H1 (cell line): Measurements from ENCODE around the gene KCNE3. TPM values are rescaled to one million over a fixed set of nuclear protein-coding genes. Genes with fewer than 3 reads are reported as not detected.
A peak's percentile ranks its signal among the peaks of the same experiment; 100 is the strongest.

Experiments
- CTCF ChIA-PET: fragments of 300-600 bp; sonication (Branson Sonifier 250); formaldehyde crosslinking; loops from one replicate; lab custom pipeline; 2021; ENCODE audit not compliant: partially characterized antibody; lab: Charles Lee
- POLR2A ChIA-PET: fragments of 300-600 bp; sonication (Branson Sonifier 250); formaldehyde crosslinking; loops from one replicate; lab custom pipeline; 2021; ENCODE audit warnings: inconsistent platforms; ENCODE audit not compliant: partially characterized antibody; lab: Charles Lee
- DNase-seq, 2 experiments: peaks; one replicate each; pipeline versions ENCODE4 v3.0.0 to v3.0.0-alpha.2; 2010 to 2022; ENCODE audit warnings: low spot score in 2 of 2, low read depth in 1 of 2, mixed read lengths in 1 of 2
- FAIRE-seq: peaks from 2 replicates; lab custom pipeline; 2011; peaks lifted over from hg19 to GRCh38; lab: Jason Lieb, UNC
- H2AFZ ChIP-seq: 2 replicates; pipeline ENCODE4 v1.8.1; 2012; ENCODE audit warnings: low read length, inconsistent platforms
- H2AK5ac ChIP-seq: 2 replicates; pipeline ENCODE4 v1.6.1; 2013; ENCODE audit warnings: low read depth, low read length
- H2BK120ac ChIP-seq: replicated peaks from 2 replicates; pipeline ENCODE3; 2013; ENCODE audit warnings: low read depth, low read length, inconsistent platforms
- H2BK12ac ChIP-seq: 2 replicates; pipeline ENCODE4 v1.6.1; 2013; ENCODE audit warnings: low read depth, low read length
- H2BK15ac ChIP-seq: 2 replicates; pipeline ENCODE4 v1.6.1; 2013; ENCODE audit warnings: low read length
- H2BK20ac ChIP-seq: 2 replicates; pipeline ENCODE4 v1.6.1; 2013; ENCODE audit warnings: low read length
- H2BK5ac ChIP-seq: 2 replicates; pipeline ENCODE4 v1.6.1; 2013; ENCODE audit warnings: low read depth, low read length
- H3K14ac ChIP-seq: 2 replicates; pipeline ENCODE4 v1.6.1; 2013; ENCODE audit warnings: inconsistent platforms; ENCODE audit not compliant: insufficient read length
- H3K18ac ChIP-seq: 2 replicates; pipeline ENCODE4 v1.6.1; 2013; ENCODE audit warnings: low read length; ENCODE audit errors: extremely low read depth
- H3K23ac ChIP-seq: 2 replicates; pipeline ENCODE4 v1.6.1; 2013; ENCODE audit warnings: inconsistent platforms; ENCODE audit not compliant: insufficient read length
- H3K23me2 ChIP-seq: 2 replicates; pipeline ENCODE4 v1.6.1; 2013; ENCODE audit warnings: low read depth, low read length
- H3K27ac ChIP-seq: 2 replicates; pipeline ENCODE4 v1.6.1; 2011; ENCODE audit warnings: low read depth, low read length, inconsistent platforms
- H3K27me3 ChIP-seq, 4 experiments: replicated peaks in 1 of 4; 1 replicate in 1 of 4; 2 replicates in 3 of 4; pipeline versions ENCODE4 v1.6.1 to v1.8.1; 2011 to 2013; ENCODE audit warnings: low read length in 3 of 4, mild to moderate bottlenecking in 3 of 4, inconsistent platforms in 2 of 4, mixed read lengths in 2 of 4, moderate library complexity in 1 of 4; ENCODE audit not compliant: control insufficient read depth in 3 of 4, insufficient read depth in 3 of 4; ENCODE audit errors: extremely low read depth in 1 of 4
- H3K36me3 ChIP-seq, 4 experiments: 2 replicates each; pipeline versions ENCODE4 v1.6.1 to v1.8.1; 2011 to 2013; ENCODE audit warnings: mild to moderate bottlenecking in 4 of 4, low read length in 3 of 4, moderate library complexity in 2 of 4, control low read depth in 1 of 4, inconsistent platforms in 1 of 4; ENCODE audit not compliant: insufficient read depth in 4 of 4, control insufficient read depth in 2 of 4
- H3K4ac ChIP-seq: replicated peaks from 2 replicates; pipeline ENCODE3; 2013; ENCODE audit warnings: low read length, low read depth, mixed read lengths, inconsistent platforms; ENCODE audit not compliant: insufficient read length
- H3K4me1 ChIP-seq, 4 experiments: replicated peaks in 1 of 4; 1 replicate in 1 of 4; 2 replicates in 3 of 4; pipeline versions ENCODE4 v1.6.1 to v1.8.1; 2011 to 2013; ENCODE audit warnings: low read length in 3 of 4, inconsistent platforms in 2 of 4, mixed read lengths in 1 of 4; ENCODE audit not compliant: insufficient read depth in 4 of 4, control insufficient read depth in 3 of 4
- H3K4me2 ChIP-seq, 2 experiments: 2 replicates each; pipeline versions ENCODE4 v1.6.1 to v1.8.1; 2011 to 2013; ENCODE audit warnings: low read depth in 2 of 2, low read length in 2 of 2, control low read depth in 1 of 2, inconsistent platforms in 1 of 2, mild to moderate bottlenecking in 1 of 2; ENCODE audit not compliant: insufficient read depth in 1 of 2
- H3K4me3 ChIP-seq, 4 experiments: fragments of 200-600, 300-600 bp in 1 of 4; sonication (generic), shearing (Covaris generic), sonication (Bioruptor Twin) in 1 of 4; 2 replicates each; pipeline versions ENCODE4 v1.5.1 to v1.8.1; 2011 to 2016; ENCODE audit warnings: low read length in 4 of 4, low read depth in 3 of 4, control low read depth in 2 of 4, inconsistent platforms in 2 of 4, mild to moderate bottlenecking in 2 of 4, mixed read lengths in 1 of 4, moderate library complexity in 1 of 4; ENCODE audit not compliant: insufficient read depth in 2 of 4; ENCODE audit errors: extremely low read depth in 1 of 4
- H3K56ac ChIP-seq: replicated peaks from 2 replicates; pipeline ENCODE3; 2013; ENCODE audit warnings: low read depth, mild to moderate bottlenecking, mixed read lengths, low read length, inconsistent platforms; ENCODE audit not compliant: insufficient read length
- H3K79me1 ChIP-seq: 2 replicates; pipeline ENCODE4 v1.6.1; 2013; ENCODE audit warnings: low read depth, low read length, control low read depth
- H3K79me2 ChIP-seq, 2 experiments: 2 replicates each; pipeline versions ENCODE4 v1.6.1 to v1.8.1; 2012 to 2013; ENCODE audit warnings: low read length in 2 of 2, mild to moderate bottlenecking in 2 of 2, inconsistent platforms in 1 of 2; ENCODE audit not compliant: insufficient read depth in 2 of 2, control insufficient read depth in 1 of 2
- H3K9ac ChIP-seq, 4 experiments: replicated peaks in 1 of 4; 1 replicate in 1 of 4; 2 replicates in 3 of 4; pipeline versions ENCODE4 v1.6.1 to v1.8.1; 2011 to 2013; ENCODE audit warnings: low read depth in 3 of 4, low read length in 3 of 4, control low read depth in 2 of 4, mild to moderate bottlenecking in 2 of 4, moderate library complexity in 2 of 4, inconsistent platforms in 1 of 4; ENCODE audit errors: extremely low read depth in 1 of 4
- H3K9me3 ChIP-seq, 2 experiments: 2 replicates each; pipeline versions ENCODE4 v1.6.1 to v1.8.1; 2012 to 2013; ENCODE audit warnings: mild to moderate bottlenecking in 2 of 2, moderate library complexity in 2 of 2, control low read depth in 1 of 2, inconsistent platforms in 1 of 2, low read depth in 1 of 2, low read length in 1 of 2, mixed read lengths in 1 of 2; ENCODE audit not compliant: insufficient read depth in 2 of 2
- H4K20me1 ChIP-seq, 2 experiments: replicated peaks in 1 of 2; 2 replicates each; pipeline versions ENCODE3 to v1.8.1; 2011 to 2013; ENCODE audit warnings: inconsistent platforms in 2 of 2, low read length in 2 of 2, mild to moderate bottlenecking in 1 of 2; ENCODE audit not compliant: insufficient read depth in 2 of 2, control insufficient read depth in 1 of 2
- H4K5ac ChIP-seq: 2 replicates; pipeline ENCODE4 v1.6.1; 2013; ENCODE audit warnings: low read length, low read depth, mixed read lengths, inconsistent platforms; ENCODE audit not compliant: insufficient read length
- H4K8ac ChIP-seq: 2 replicates; pipeline ENCODE4 v1.8.0; 2013; ENCODE audit warnings: mild to moderate bottlenecking, moderate library complexity, low read length, inconsistent platforms; ENCODE audit not compliant: insufficient read depth; ENCODE audit errors: extremely low read depth
- H4K91ac ChIP-seq: replicated peaks from 2 replicates; pipeline ENCODE3; 2013; ENCODE audit warnings: low read length, mixed read lengths, inconsistent platforms; ENCODE audit not compliant: insufficient read length
- EZH2 ChIP-seq: fragments of 200-600 bp; sonication (generic); IDR thresholded peaks from 2 replicates; pipeline ENCODE4 v1.7.1; 2012; ENCODE audit warnings: low read depth, mild to moderate bottlenecking, moderate library complexity, low read length, inconsistent platforms; ENCODE audit not compliant: severe bottlenecking
- POLR2A ChIP-seq, 2 experiments: IDR thresholded peaks; 1 replicate in 1 of 2; 2 replicates in 1 of 2; pipeline ENCODE4 v1.6.1; 2011; ENCODE audit warnings: low read depth in 2 of 2, low read length in 2 of 2, mild to moderate bottlenecking in 2 of 2; ENCODE audit errors: control extremely low read depth in 1 of 2
- SIRT6 ChIP-seq: IDR thresholded peaks from one replicate; pipeline ENCODE4 v1.7.1; 2012; ENCODE audit warnings: low read length, inconsistent platforms
- SIX5 ChIP-seq: IDR thresholded peaks from 2 replicates; pipeline ENCODE4 v1.6.1; 2011; ENCODE audit warnings: mild to moderate bottlenecking, low read depth, low read length
- TAF1 ChIP-seq: IDR thresholded peaks from 2 replicates; pipeline ENCODE4 v1.6.1; 2011; ENCODE audit warnings: mild to moderate bottlenecking, low read depth, low read length
- TBP ChIP-seq: IDR thresholded peaks from 2 replicates; pipeline ENCODE4 v1.6.1; 2011; ENCODE audit warnings: low read depth, low read length, improper control_type of control experiment
- TCF12 ChIP-seq: IDR thresholded peaks from 2 replicates; pipeline ENCODE4 v1.6.1; 2011; ENCODE audit warnings: low read depth, mild to moderate bottlenecking, low read length
- WGBS, 2 experiments: shearing (Covaris generic) in 1 of 2; methylation state at CpG; one replicate each; pipeline versions ENCODE4 v1.1.6 to v1.1.7; 2013 to 2015; ENCODE audit warnings: low lambda C conversion rate in 2 of 2, mixed read lengths in 2 of 2, inconsistent platforms in 1 of 2, low coverage in 1 of 2, missing lambda C conversion rate in 1 of 2; ENCODE audit not compliant: insufficient replicate concordance in 2 of 2, insufficient coverage in 1 of 2, insufficient read length in 1 of 2; ENCODE audit errors: extremely low coverage in 1 of 2, missing lambda C conversion rate in 1 of 2; 5-methylcytosine and 5-hydroxymethylcytosine counted together
- polyA plus RNA-seq, 7 experiments: library from polyadenylated mRNA; depleted of rRNA in 3 of 7; stranded (reverse) in 5 of 7; unstranded in 2 of 7; fragments of >200 nt in 5 of 7; fragments of 200-250 nt in 2 of 7; gene quantifications; 1 replicate in 5 of 7; 2 replicates in 1 of 7; 4 replicates in 1 of 7; pipeline versions ENCODE4 v1.2.1 to v1.2.3, GENCODE V29; 2011 to 2013; ENCODE audit warnings: missing spikeins in 2 of 7, mixed read lengths in 2 of 7
- total RNA-seq: library from RNA; stranded (reverse); fragmentation: NEBNext Ultra II Directional; extraction: Animal tissue kit (Norgen Biotek cat#: 25700); gene quantifications from 2 replicates; pipeline ENCODE4 v1.2.1, GENCODE V29; 2021
- TF ChIP-seq, protein P1 (sequence below), 3 experiments: IDR thresholded peaks; 1 replicate in 2 of 3; 2 replicates in 1 of 3; pipeline versions ENCODE4 v1.5.1 to v1.6.1; 2011; ENCODE audit warnings: low read length in 3 of 3, mild to moderate bottlenecking in 3 of 3, inconsistent platforms in 2 of 3, low read depth in 1 of 3, moderate library complexity in 1 of 3; ENCODE audit not compliant: insufficient read depth in 1 of 3; ENCODE audit errors: control extremely low read depth in 1 of 3
- TF ChIP-seq, protein P2 (sequence below): IDR thresholded peaks from 2 replicates; pipeline ENCODE4 v1.6.1; 2012; ENCODE audit warnings: inconsistent platforms
- TF ChIP-seq, protein P3 (sequence below): IDR thresholded peaks from 2 replicates; pipeline ENCODE4 v1.6.1; 2012; ENCODE audit warnings: inconsistent platforms

KCNE3 gene
- total and polyA plus RNA-seq, 2 of the 8 experiments (the other 6 are each of a cell fraction or from before 2014, with no cell fraction given), result 1.9 to 3.5 TPM

DNA sequence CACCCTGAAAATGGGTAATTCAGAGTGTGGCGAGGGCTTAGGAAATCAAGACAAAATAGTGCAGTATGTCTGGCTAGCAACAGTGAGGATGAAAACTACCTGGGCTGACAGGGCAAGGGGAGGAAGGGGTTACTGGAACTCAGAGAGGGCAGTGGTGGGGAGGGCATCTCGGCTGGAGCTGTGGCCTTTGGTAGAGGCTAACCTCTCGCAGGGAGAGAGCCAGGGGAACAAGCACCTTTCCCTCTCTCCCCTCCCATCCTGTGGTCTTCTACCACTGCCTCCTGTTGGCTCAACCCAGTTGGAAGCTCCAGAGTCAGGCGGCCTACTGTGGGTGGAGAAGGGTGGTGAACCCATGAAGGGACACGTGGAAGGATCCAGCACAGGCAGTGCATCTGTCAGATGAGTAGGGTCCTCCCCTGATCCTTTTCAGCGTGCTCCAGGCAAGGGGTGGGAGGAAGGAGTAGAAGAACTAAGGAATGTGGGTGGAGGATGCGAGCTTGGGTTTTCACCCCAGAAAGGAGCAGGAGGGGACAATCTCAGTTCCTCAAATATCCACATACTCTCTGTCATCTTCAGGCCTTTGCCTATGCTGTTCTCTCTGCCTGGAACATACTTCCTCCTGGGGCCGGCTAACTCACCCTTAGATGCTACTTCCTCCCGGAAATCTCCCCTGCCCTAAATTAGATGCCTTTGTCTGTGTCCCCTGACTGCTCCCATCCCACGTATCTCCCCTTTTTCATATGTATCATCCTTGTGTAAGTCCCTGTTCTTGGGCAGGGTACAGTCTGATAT, 6.2 kb upstream of the KCNE3 start:
- H2AK5ac ChIP-seq, result no peak overlapping the region
- no peak overlapping the region for H2BK5ac ChIP-seq
- H3K9ac ChIP-seq, result no peak overlapping the region
- no peaks in the 10 kb centered on the region for H3K9me3 ChIP-seq
- no peak overlapping the region for H2BK120ac ChIP-seq
- H4K5ac ChIP-seq, result no peak overlapping the region
- no peaks in the 10 kb centered on the region for H3K36me3 ChIP-seq
- H3K79me2 ChIP-seq, result no peaks in the 10 kb centered on the region
- no peak overlapping the region for H3K4me2 ChIP-seq
- DNase-seq, result peak in 1 of 2 experiments; percentile 32
- ChIA-PET POLR2A (interaction anchor here (1.2 kb wide), 1 partner anchor 20 kb away, joined by 3 read pairs; the partner anchor contains the start of gene LIPT2), CTCF (interaction anchor here (1.0 kb wide), 1 partner anchor 13 kb away, joined by 4 read pairs; no protein-coding TSS in a partner anchor)
- no peak overlapping the region for H2AFZ ChIP-seq
- no peak overlapping the region for H4K8ac ChIP-seq
- no peak overlapping the region for H2BK20ac ChIP-seq
- H4K91ac ChIP-seq, result no peak overlapping the region
- H2BK15ac ChIP-seq, result no peak overlapping the region
- H3K23me2 ChIP-seq, result no peaks in the 10 kb centered on the region
- H3K4me1 ChIP-seq, result no peaks in the 10 kb centered on the region
- no peaks in the 10 kb centered on the region for H4K20me1 ChIP-seq
- H3K14ac ChIP-seq, result no peak overlapping the region
- H3K4me3 ChIP-seq, result no peak overlapping the region
- no peak overlapping the region for H3K23ac ChIP-seq
- no peak overlapping the region for H2BK12ac ChIP-seq
- 76% methylated on average over 9 of the region's 10 CpGs; no CpG with 5 or more reads in 1 of the 2 experiments for WGBS, 2 experiments
- no peak overlapping the region for H3K4ac ChIP-seq
- FAIRE-seq, result no peak
- no peak overlapping the region for H3K27ac ChIP-seq
- no peaks in the 10 kb centered on the region for H3K79me1 ChIP-seq
- H3K18ac ChIP-seq, result no peak overlapping the region
- H3K27me3 ChIP-seq, result no peaks in the 10 kb centered on the region
- no peak overlapping the region for H3K56ac ChIP-seq
- TF ChIP-seq SIX5, result no peak
- no peak for TF ChIP-seq EZH2
- no peak for TF ChIP-seq SIRT6
- TF ChIP-seq, protein P1, sequence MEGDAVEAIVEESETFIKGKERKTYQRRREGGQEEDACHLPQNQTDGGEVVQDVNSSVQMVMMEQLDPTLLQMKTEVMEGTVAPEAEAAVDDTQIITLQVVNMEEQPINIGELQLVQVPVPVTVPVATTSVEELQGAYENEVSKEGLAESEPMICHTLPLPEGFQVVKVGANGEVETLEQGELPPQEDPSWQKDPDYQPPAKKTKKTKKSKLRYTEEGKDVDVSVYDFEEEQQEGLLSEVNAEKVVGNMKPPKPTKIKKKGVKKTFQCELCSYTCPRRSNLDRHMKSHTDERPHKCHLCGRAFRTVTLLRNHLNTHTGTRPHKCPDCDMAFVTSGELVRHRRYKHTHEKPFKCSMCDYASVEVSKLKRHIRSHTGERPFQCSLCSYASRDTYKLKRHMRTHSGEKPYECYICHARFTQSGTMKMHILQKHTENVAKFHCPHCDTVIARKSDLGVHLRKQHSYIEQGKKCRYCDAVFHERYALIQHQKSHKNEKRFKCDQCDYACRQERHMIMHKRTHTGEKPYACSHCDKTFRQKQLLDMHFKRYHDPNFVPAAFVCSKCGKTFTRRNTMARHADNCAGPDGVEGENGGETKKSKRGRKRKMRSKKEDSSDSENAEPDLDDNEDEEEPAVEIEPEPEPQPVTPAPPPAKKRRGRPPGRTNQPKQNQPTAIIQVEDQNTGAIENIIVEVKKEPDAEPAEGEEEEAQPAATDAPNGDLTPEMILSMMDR (IDR thresholded peaks at IDR 0.05; ENCODE audit: control extremely low read depth in 1 of 3, insufficient read depth in 1 of 3, low read depth in 1 of 3, low read length in 3 of 3), result no peak
- no peak for TF ChIP-seq POLR2A (IDR thresholded peaks at IDR 0.05; ENCODE audit: control extremely low read depth in 1 of 2, low read depth in 2 of 2, low read length in 2 of 2)
- TF ChIP-seq TCF12, result no peak
- TF ChIP-seq, protein P2, sequence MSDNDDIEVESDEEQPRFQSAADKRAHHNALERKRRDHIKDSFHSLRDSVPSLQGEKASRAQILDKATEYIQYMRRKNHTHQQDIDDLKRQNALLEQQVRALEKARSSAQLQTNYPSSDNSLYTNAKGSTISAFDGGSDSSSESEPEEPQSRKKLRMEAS, result no peak
- TF ChIP-seq TBP, result no peak
- TF ChIP-seq, protein P3, sequence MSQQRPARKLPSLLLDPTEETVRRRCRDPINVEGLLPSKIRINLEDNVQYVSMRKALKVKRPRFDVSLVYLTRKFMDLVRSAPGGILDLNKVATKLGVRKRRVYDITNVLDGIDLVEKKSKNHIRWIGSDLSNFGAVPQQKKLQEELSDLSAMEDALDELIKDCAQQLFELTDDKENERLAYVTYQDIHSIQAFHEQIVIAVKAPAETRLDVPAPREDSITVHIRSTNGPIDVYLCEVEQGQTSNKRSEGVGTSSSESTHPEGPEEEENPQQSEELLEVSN, result no peak
- no peak for TF ChIP-seq TAF1
